Measurements from ENCODE around the gene ABRACL. TPM values are rescaled to one million over a fixed set of nuclear protein-coding genes. Genes with fewer than 3 reads are reported as not detected.
"Not testable (repeated sequence)": the region's sequence is repeated elsewhere in the genome, so short reads cannot be mapped to it uniquely, and the experiment has no call there.

Gene ABRACL
- total RNA-seq, 3 donors from 2014 or later: 10.9 to 26.9 (median 17.4) TPM

GRCh38 chr6:138991206-138991605 is 37.3 kb upstream of the ABRACL start:
- H3K36me3 ChIP-seq: no peaks in the 10 kb centered on the region

GRCh38 chr6:138992965-138993364 is 35.6 kb upstream of the ABRACL start:
- H3K4me3 ChIP-seq; intact Hi-C loops (cut with DNase I; ENCODE audit: low total_unique reads); DNase-seq (ENCODE audit: low spot score in 2 of 2); H3K27me3 ChIP-seq; H3K36me3 ChIP-seq; H3K4me1 ChIP-seq; H3K27ac ChIP-seq; H3K9me3 ChIP-seq: not testable (repeated sequence)

More at GRCh38 chr6:138991206-138991605, 37.3 kb upstream of the ABRACL start:
- H3K4me3 ChIP-seq: no peak overlapping the region
- H3K9me3 ChIP-seq: no peaks in the 10 kb centered on the region
- DNase-seq (ENCODE audit: low spot score in 2 of 2): no peak
- no peak overlapping the region for H3K27ac ChIP-seq
- TF ChIP-seq POLR2A (IDR thresholded peaks at IDR 0.05) (no peak), CTCF (IDR thresholded peaks at IDR 0.05) (no peak), POLR2AphosphoS5 (IDR thresholded peaks at IDR 0.05) (no peak)
- H3K4me1 ChIP-seq: no peaks in the 10 kb centered on the region
- no peaks in the 10 kb centered on the region for H3K27me3 ChIP-seq
- intact Hi-C loops (cut with DNase I; ENCODE audit: low total_unique reads): no loop called here

GRCh38 chr6:138993410-138993809 is 35.1 kb upstream of the ABRACL start:
- H3K4me1 ChIP-seq; H3K9me3 ChIP-seq; DNase-seq (ENCODE audit: low spot score in 2 of 2); H3K36me3 ChIP-seq; intact Hi-C loops (cut with DNase I; ENCODE audit: low total_unique reads); H3K4me3 ChIP-seq; H3K27ac ChIP-seq; H3K27me3 ChIP-seq: not testable (repeated sequence)

GRCh38 chr6:138996524-138996923 is 32.0 kb upstream of the ABRACL start:
- Histone ChIP-seq H3K9me3 (no peaks in the 10 kb centered on the region), H3K27me3 (no peaks in the 10 kb centered on the region), H3K36me3 (no peaks in the 10 kb centered on the region), H3K27ac (no peak overlapping the region), H3K4me3 (no peak overlapping the region), H3K4me1 (no peaks in the 10 kb centered on the region)
- no peak for TF ChIP-seq POLR2AphosphoS5 (IDR thresholded peaks at IDR 0.05)
- no peak for TF ChIP-seq CTCF (IDR thresholded peaks at IDR 0.05)
- TF ChIP-seq POLR2A (IDR thresholded peaks at IDR 0.05): no peak
- intact Hi-C loops (cut with DNase I; ENCODE audit: low total_unique reads): no loop called here
- no peak for DNase-seq (ENCODE audit: low spot score in 2 of 2)

- no peak for TF ChIP-seq CTCF (IDR thresholded peaks at IDR 0.05)
- no peak for TF ChIP-seq POLR2AphosphoS5 (IDR thresholded peaks at IDR 0.05)
- TF ChIP-seq POLR2A (IDR thresholded peaks at IDR 0.05): no peak
- intact Hi-C loops (cut with DNase I; ENCODE audit: low total_unique reads): no loop called here
- Histone ChIP-seq H3K36me3 (no peaks in the 10 kb centered on the region), H3K4me3 (no peak overlapping the region), H3K9me3 (no peaks in the 10 kb centered on the region), H3K27ac (no peak overlapping the region), H3K4me1 (no peaks in the 10 kb centered on the region), H3K27me3 (no peaks in the 10 kb centered on the region)
- DNase-seq (ENCODE audit: low spot score in 2 of 2): no peak
Measured at GRCh38 chr6:138997136-138997535, 31.4 kb upstream of the ABRACL start.

- TF ChIP-seq POLR2AphosphoS5 (IDR thresholded peaks at IDR 0.05) (no peak), CTCF (IDR thresholded peaks at IDR 0.05) (no peak), POLR2A (IDR thresholded peaks at IDR 0.05) (no peak)
- H3K4me1 ChIP-seq: no peaks in the 10 kb centered on the region
Measured at GRCh38 chr6:138999949-139000725, 28.4 kb upstream of the ABRACL start.

More at GRCh38 chr6:138999949-139000725, 28.4 kb upstream of the ABRACL start:
- no peak overlapping the region for H3K4me3 ChIP-seq
- no peaks in the 10 kb centered on the region for H3K36me3 ChIP-seq
- H3K9me3 ChIP-seq: no peaks in the 10 kb centered on the region
- DNase-seq (ENCODE audit: low spot score in 2 of 2): no peak
- H3K27me3 ChIP-seq: no peaks in the 10 kb centered on the region
- intact Hi-C loops (cut with DNase I; ENCODE audit: low total_unique reads): no loop called here
- H3K27ac ChIP-seq: no peak overlapping the region
